Ovary (tissue), 9 donors: Measurements from ENCODE around the gene ARNT2. TPM values are rescaled to one million over a fixed set of nuclear protein-coding genes. Genes with fewer than 3 reads are reported as not detected.

Source experiments
- DNase-seq, 5 donors: peaks; one replicate each; pipeline ENCODE4 v3.0.0-alpha.2; 2019 to 2020
- H3K27ac ChIP-seq, 2 donors: fragments of 200-600 bp; one replicate each; pipeline versions ENCODE4 v1.5.1 to v1.8.0; 2019 to 2022
- H3K27me3 ChIP-seq: fragments of 200-600 bp; one replicate; pipeline ENCODE4 v1.8.0; 2022
- H3K36me3 ChIP-seq: fragments of 200-600 bp; sonication (generic); one replicate; pipeline ENCODE4 v1.5.1; 2019
- H3K4me1 ChIP-seq: one replicate; pipeline ENCODE4 v1.8.1; 2013; ENCODE audit warnings: mild to moderate bottlenecking, moderate library complexity; ENCODE audit not compliant: insufficient read depth
- H3K4me3 ChIP-seq: fragments of 200-600 bp; sonication (generic); one replicate; pipeline ENCODE4 v1.5.1; 2017
- H3K9me3 ChIP-seq, 2 donors: fragments of 200-600 bp in 1 of 2; sonication (generic) in 1 of 2; one replicate each; pipeline versions ENCODE4 v1.5.1 to v1.8.1; 2013 to 2019; ENCODE audit warnings: mild to moderate bottlenecking in 1 of 2, moderate library complexity in 1 of 2
- EP300 ChIP-seq: sonication (generic); formaldehyde crosslinking; IDR thresholded peaks from one replicate; pipeline ENCODE4 v1.6.1; 2017; ENCODE audit warnings: antibody characterized with exemption
- POLR2A ChIP-seq: fragments of 450-650 bp; IDR thresholded peaks from one replicate; pipeline ENCODE4 v1.6.1; 2017; ENCODE audit warnings: antibody characterized with exemption, mild to moderate bottlenecking, moderate library complexity
- WGBS, 3 donors: extraction: QIAGEN DNeasy Blood & Tissue Kit in 1 of 3; methylation state at CpG; one replicate each; pipeline versions ENCODE4 v1.1.5 to v1.1.7; 2013 to 2017; 5-methylcytosine and 5-hydroxymethylcytosine counted together
- intact Hi-C, 4 donors: fragments of 100-400 bp; cut with DNase I; formaldehyde crosslinking; loops; one replicate each; pipeline versions ENCODE4 v1.11.0 to v1.15.1; 2022 to 2023
- polyA plus RNA-seq, 2 donors: library from polyadenylated mRNA; stranded (reverse); fragments of 200-250 nt in 1 of 2; fragments of 350-450 nt in 1 of 2; fragmentation: Illumina TruSeq in 1 of 2; extraction: RNeasy Lipid Tissue Mini Kit (QIAGEN cat#74804) in 1 of 2; gene quantifications; one replicate each; pipeline ENCODE4 v1.2.3, GENCODE V29; 2013 to 2014
- total RNA-seq, 7 donors: library from RNA; depleted of rRNA in 2 of 7; stranded (reverse); fragments of >200 nt in 2 of 7; fragmentation: NEBNext Ultra II Directional in 3 of 7; extraction: Animal tissue kit (Norgen Biotek cat#: 25700) in 3 of 7; gene quantifications; one replicate each; pipeline versions ENCODE4 v1.1.0 to v1.2.4, GENCODE V29; 2016 to 2023
- TF ChIP-seq, protein P1 (sequence below), 3 donors: fragments of 450-650 bp in 2 of 3; fragments of 200-600 bp in 1 of 3; IDR thresholded peaks; one replicate each; pipeline versions ENCODE4 v1.5.1 to v1.8.0; 2016 to 2022; ENCODE audit warnings: antibody characterized with exemption in 3 of 3, mild to moderate bottlenecking in 1 of 3
- donor health status: DM: no; HTN: no; CAD: no; lungs with moderate emphysema.
- donor health status: DM: no; HTN: no; CAD: no.
- donor health status: Bipolar disorder and iron deficiency.
- donor health status: DM: yes; HTN: yes; CAD: no.
- donor health status: DM: no; HTN: no; CAD: no.
- donor health status: DM: yes; HTN: yes; CAD: no.

The ARNT2 gene
- total and polyA plus RNA-seq, 9 donors = 11.0 to 20.5 (median 16.2) TPM

DNA sequence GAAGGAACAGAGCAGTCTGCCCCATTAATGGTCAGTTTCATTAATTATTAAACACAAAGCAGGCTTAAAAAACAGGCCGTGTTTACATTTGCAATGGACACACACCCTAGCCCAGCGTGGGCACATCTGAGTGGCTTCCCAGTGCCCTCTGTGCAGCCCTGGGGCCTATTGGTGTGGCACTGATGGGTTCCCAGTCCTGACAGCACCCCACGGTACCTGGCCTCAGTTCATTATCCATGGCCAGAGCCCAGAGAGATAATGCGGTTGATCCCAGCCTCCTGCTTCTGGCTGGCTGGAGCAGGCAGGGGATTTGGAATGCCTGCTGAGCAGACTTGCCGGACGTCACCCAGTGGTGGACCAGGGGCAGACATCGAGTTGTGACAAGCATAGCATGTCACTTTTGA, 180.4 kb downstream of the ARNT2 start:
- Histone ChIP-seq H3K27me3 (no peaks in the 10 kb centered on the region), H3K36me3 (no peaks in the 10 kb centered on the region), H3K27ac (no peak overlapping the region), H3K4me1 (no peaks in the 10 kb centered on the region), H3K9me3 (no peaks in the 10 kb centered on the region), H3K4me3 (no peak overlapping the region)
- no peak for DNase-seq
- TF ChIP-seq POLR2A = no peak
- TF ChIP-seq, protein P1, sequence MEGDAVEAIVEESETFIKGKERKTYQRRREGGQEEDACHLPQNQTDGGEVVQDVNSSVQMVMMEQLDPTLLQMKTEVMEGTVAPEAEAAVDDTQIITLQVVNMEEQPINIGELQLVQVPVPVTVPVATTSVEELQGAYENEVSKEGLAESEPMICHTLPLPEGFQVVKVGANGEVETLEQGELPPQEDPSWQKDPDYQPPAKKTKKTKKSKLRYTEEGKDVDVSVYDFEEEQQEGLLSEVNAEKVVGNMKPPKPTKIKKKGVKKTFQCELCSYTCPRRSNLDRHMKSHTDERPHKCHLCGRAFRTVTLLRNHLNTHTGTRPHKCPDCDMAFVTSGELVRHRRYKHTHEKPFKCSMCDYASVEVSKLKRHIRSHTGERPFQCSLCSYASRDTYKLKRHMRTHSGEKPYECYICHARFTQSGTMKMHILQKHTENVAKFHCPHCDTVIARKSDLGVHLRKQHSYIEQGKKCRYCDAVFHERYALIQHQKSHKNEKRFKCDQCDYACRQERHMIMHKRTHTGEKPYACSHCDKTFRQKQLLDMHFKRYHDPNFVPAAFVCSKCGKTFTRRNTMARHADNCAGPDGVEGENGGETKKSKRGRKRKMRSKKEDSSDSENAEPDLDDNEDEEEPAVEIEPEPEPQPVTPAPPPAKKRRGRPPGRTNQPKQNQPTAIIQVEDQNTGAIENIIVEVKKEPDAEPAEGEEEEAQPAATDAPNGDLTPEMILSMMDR (IDR thresholded peaks at IDR 0.05) = no peak
- no peak for TF ChIP-seq EP300
- WGBS, 3 donors = 67 to 88% (median 76%) methylated on average over 7 of the region's 7 CpGs
- intact Hi-C loops = no loop called here

DNA sequence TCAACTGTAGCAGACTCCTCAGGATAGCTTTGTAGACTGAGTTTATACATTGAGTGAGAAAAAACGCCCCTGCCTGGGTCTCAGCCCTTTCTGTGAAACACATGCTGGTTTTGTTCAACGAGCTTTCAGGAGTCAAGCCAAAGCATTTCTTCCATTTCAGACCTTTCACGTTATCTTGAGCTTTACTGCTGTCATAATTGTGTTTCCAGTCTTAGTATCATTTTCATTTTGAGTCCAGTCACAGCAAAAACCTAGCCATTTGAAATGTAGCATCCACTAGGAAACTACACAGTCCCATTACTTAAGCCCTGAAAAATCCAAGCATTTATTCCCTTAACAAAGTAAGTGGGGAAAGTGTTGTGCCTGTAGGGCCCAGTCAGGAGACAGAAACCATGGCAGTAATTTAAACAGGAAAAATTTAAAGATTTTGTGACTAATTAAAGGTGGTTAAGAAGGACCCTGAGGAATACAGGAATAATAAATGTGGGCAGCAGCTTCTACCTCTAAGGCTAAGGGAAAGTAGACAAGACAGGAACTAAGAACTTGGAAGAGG, 180.9 kb downstream of the ARNT2 start:
- no peaks in the 10 kb centered on the region for H3K9me3 ChIP-seq
- intact Hi-C loops = no loop called here

DNA sequence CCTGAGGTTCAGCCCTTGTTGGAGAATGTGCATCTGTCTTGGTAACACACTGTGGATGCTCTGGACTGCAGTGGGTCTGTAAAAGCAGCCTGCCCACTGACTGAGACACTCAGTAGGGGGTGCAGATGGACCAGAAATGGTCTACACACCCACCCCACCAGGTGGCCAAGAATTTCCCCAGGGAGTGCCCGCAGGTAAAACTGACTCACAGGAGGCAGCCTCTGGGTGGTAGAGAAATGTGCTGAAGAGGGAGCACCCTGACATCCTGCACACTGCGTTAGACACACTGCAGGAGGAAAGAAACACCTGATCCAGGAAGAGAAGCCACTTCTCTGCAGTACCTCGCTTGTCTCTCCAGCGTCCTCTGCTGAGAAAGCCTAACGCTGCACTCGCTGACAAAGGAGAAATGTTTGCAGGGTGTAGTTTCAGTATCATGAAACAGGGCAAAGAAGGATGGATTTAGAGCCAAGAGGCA, 181.4 kb downstream of the ARNT2 start:
- WGBS, 3 donors = 87 to 91% (median 90%) methylated on average over 6 of the region's 6 CpGs
- H3K4me3 ChIP-seq = no peak overlapping the region

More for the DNA sequence above, 180.9 kb downstream of the ARNT2 start:
- Histone ChIP-seq H3K27me3 (no peaks in the 10 kb centered on the region), H3K36me3 (no peaks in the 10 kb centered on the region), H3K4me3 (no peak overlapping the region), H3K4me1 (no peaks in the 10 kb centered on the region), H3K27ac (no peak overlapping the region)
- TF ChIP-seq, protein P1 (IDR thresholded peaks at IDR 0.05) = no peak
- TF ChIP-seq EP300 = no peak
- no peak for TF ChIP-seq POLR2A
- no peak for DNase-seq
- 45 to 48% (median 46%) methylated on average over 3 of the region's 3 CpGs for WGBS, 3 donors

DNA sequence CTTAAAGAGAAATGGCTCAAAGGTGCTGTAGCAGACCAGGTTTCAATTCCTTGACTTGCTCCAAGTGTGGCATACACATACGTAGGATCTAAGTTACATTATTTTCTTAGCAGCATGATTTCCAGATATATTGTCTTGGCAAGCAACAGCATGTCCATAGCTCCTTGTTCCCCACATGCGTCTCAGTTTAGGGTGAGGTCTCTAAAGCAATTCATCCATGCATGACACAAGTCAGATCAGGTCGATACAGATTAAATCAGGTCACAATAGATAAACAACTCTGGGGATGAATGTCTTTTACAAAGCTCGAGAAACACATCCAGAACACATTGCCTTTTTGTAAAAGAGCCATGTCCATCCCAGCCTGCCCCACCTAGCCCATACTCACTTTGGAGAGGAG, 182.0 kb downstream of the ARNT2 start:
- H3K27ac ChIP-seq = no peak overlapping the region
- no peaks in the 10 kb centered on the region for H3K4me1 ChIP-seq
- TF ChIP-seq EP300 (no peak), POLR2A (no peak)
- TF ChIP-seq, protein P1 (IDR thresholded peaks at IDR 0.05) = no peak
- no peak for DNase-seq
- intact Hi-C loops = no loop called here
- 88 to 95% (median 89%) methylated on average over 4 of the region's 4 CpGs for WGBS, 3 donors
- H3K36me3 ChIP-seq = no peaks in the 10 kb centered on the region
- H3K4me3 ChIP-seq = no peak overlapping the region
- no peaks in the 10 kb centered on the region for H3K9me3 ChIP-seq
- H3K27me3 ChIP-seq = no peaks in the 10 kb centered on the region

More for the DNA sequence above, 181.4 kb downstream of the ARNT2 start:
- intact Hi-C loops = no loop called here
- Histone ChIP-seq H3K9me3 (no peaks in the 10 kb centered on the region), H3K36me3 (no peaks in the 10 kb centered on the region), H3K4me1 (no peaks in the 10 kb centered on the region), H3K27me3 (no peaks in the 10 kb centered on the region), H3K27ac (no peak overlapping the region)
- TF ChIP-seq, protein P1 (IDR thresholded peaks at IDR 0.05) = no peak
- DNase-seq = no peak
